Testis (tissue), 3 donors: Measurements from ENCODE around the gene FAM107B. TPM values are rescaled to one million over a fixed set of nuclear protein-coding genes. Genes with fewer than 3 reads are reported as not detected.
A peak's percentile ranks its signal among the peaks of the same experiment; 100 is the strongest.

Source experiments
- DNase-seq: peaks from one replicate; pipeline ENCODE4 v3.0.0-alpha.2; 2019
- H3K27ac ChIP-seq, 2 donors: fragments of 200-600 bp; sonication (generic); one replicate each; pipeline ENCODE4 v1.5.1; 2019
- H3K27me3 ChIP-seq: fragments of 200-600 bp; sonication (generic); one replicate; pipeline ENCODE4 v1.5.1; 2019
- H3K36me3 ChIP-seq: fragments of 200-600 bp; sonication (generic); one replicate; pipeline ENCODE4 v1.5.1; 2017; ENCODE audit warnings: low read depth; ENCODE audit errors: missing control alignments
- H3K4me1 ChIP-seq: fragments of 200-600 bp; sonication (generic); one replicate; pipeline ENCODE4 v1.5.1; 2019
- H3K4me3 ChIP-seq, 2 donors: fragments of 200-600 bp; sonication (generic); one replicate each; pipeline ENCODE4 v1.5.1; 2017 to 2019
- H3K9me3 ChIP-seq: fragments of 200-600 bp; sonication (generic); one replicate; pipeline ENCODE4 v1.5.1; 2017
- POLR2A ChIP-seq: fragments of 450-650 bp; IDR thresholded peaks from one replicate; pipeline ENCODE4 v1.6.1; 2017; ENCODE audit warnings: antibody characterized with exemption, mild to moderate bottlenecking, moderate library complexity
- WGBS, 2 donors: methylation state at CpG; one replicate each; pipeline ENCODE4 v1.1.5; 2018; 5-methylcytosine and 5-hydroxymethylcytosine counted together
- intact Hi-C: fragments of 100-400 bp; cut with DNase I; formaldehyde crosslinking; loops from one replicate; pipeline ENCODE4 v1.15.1; 2023; ENCODE audit warnings: low total_unique reads
- polyA plus RNA-seq: library from polyadenylated mRNA; stranded (reverse); fragments of 350-450 nt; fragmentation: Illumina TruSeq; extraction: RNeasy Lipid Tissue Mini Kit (QIAGEN cat#74804); gene quantifications from one replicate; pipeline ENCODE4 v1.2.3, GENCODE V29; 2014; ENCODE audit warnings: low read depth, low replicate concordance; ENCODE audit not compliant: insufficient read depth
- total RNA-seq, 2 donors: library from RNA; depleted of rRNA; stranded (reverse); fragments of >200 nt; gene quantifications; one replicate each; pipeline ENCODE4 v1.2.3, GENCODE V29; 2016
- TF ChIP-seq, protein P1 (sequence below), 3 experiments: fragments of 450-650 bp in 2 of 3; fragments of 200-600 bp in 1 of 3; sonication (generic) in 1 of 3; IDR thresholded peaks; one replicate each; pipeline ENCODE4 v1.5.1; 2016 to 2019; ENCODE audit warnings: antibody characterized with exemption in 3 of 3, mild to moderate bottlenecking in 2 of 3, moderate library complexity in 1 of 3

The FAM107B gene
- total and polyA plus RNA-seq, 3 donors from 2014 or later = 71.7 to 89.5 (median 82.8) TPM

DNA sequence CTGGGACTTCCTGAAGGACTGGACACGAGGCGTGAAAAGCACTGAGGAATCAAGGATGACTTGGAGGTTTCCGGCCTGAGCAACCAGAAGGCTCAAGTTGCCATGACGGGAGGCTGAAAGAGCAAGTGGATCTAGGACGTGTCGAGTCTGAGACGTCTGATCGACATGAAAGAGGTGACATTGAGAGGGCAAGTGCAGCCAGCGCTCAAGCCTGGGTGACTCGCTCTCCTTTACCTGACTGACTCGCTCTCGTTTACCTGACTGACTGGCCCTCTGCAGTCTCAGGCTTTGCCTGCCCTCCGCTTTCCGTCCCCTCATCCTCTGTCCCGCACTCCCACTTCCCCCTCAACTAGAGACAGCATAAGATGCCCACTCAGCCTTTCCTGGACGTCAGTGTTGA, 241.4 kb downstream of the FAM107B start:
- 91 to 95% methylated on average over 16 of the region's 16 CpGs for WGBS, 2 donors
- no peak for TF ChIP-seq POLR2A
- TF ChIP-seq, protein P1, sequence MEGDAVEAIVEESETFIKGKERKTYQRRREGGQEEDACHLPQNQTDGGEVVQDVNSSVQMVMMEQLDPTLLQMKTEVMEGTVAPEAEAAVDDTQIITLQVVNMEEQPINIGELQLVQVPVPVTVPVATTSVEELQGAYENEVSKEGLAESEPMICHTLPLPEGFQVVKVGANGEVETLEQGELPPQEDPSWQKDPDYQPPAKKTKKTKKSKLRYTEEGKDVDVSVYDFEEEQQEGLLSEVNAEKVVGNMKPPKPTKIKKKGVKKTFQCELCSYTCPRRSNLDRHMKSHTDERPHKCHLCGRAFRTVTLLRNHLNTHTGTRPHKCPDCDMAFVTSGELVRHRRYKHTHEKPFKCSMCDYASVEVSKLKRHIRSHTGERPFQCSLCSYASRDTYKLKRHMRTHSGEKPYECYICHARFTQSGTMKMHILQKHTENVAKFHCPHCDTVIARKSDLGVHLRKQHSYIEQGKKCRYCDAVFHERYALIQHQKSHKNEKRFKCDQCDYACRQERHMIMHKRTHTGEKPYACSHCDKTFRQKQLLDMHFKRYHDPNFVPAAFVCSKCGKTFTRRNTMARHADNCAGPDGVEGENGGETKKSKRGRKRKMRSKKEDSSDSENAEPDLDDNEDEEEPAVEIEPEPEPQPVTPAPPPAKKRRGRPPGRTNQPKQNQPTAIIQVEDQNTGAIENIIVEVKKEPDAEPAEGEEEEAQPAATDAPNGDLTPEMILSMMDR (IDR thresholded peaks at IDR 0.05) = no peak

DNA sequence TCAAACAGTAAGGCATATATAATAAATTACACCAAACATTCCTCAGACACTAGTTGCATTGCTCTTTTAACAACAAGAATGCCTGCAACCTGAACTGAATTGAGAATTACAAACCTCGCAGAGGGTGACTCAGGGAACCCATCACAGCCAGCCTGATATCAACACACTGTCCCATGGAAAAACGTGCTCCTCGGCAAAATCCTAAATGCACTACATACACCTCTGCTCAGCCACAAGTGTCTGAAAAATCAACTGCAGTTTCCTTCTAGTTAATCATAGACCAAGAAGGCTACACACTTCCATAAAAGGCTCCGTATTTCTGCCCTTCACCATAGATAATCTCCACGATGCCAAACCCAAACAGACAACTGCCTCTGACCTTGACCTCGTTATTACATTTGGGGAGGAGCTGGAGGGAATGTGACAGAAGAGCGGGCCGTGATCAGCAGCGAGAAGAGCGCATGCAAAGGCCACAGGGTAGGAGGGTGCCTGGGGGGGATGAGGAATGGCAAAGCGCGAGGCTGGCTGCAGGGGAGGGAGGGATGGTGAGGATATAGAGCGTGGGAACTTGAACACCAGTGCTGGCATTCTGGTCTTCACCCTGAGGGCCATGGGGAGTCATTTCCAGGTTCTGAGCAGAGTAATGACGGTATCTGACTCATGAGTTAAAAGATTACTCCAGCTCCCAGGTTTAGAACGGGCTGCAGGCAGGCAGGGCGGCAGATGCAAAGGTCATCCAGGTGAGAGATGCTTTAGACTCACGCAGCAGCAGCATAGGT, 242.0 kb downstream of the FAM107B start:
- intact Hi-C loops = no loop called here
- peaks cover 9% of the 10 kb centered on the region for H3K4me1 ChIP-seq
- 63 to 66% methylated on average over 17 of the region's 17 CpGs for WGBS, 2 donors

More for the DNA sequence above, 241.4 kb downstream of the FAM107B start:
- Histone ChIP-seq H3K36me3 (no peaks in the 10 kb centered on the region), H3K9me3 (no peaks in the 10 kb centered on the region), H3K27me3 (no peaks in the 10 kb centered on the region), H3K4me1 (peaks cover 9% of the 10 kb centered on the region), H3K4me3 (no peak overlapping the region), H3K27ac (peak overlapping the region in 1 of 2 donors; percentile 24)
- intact Hi-C loops = no loop called here
- DNase-seq = no peak

GRCh38 chr10:14531974-14532373, 242.7 kb downstream of the FAM107B start:
- no peaks in the 10 kb centered on the region for H3K27me3 ChIP-seq
- no peak overlapping the region for H3K4me3 ChIP-seq
- H3K36me3 ChIP-seq = no peaks in the 10 kb centered on the region
- H3K4me1 ChIP-seq = peaks cover 9% of the 10 kb centered on the region
- no peak for TF ChIP-seq POLR2A
- TF ChIP-seq, protein P1 (IDR thresholded peaks at IDR 0.05) = no peak
- intact Hi-C loops = no loop called here
- DNase-seq = no peak
- no peak overlapping the region for H3K27ac ChIP-seq
- 84 to 87% methylated on average over 5 of the region's 5 CpGs for WGBS, 2 donors
- H3K9me3 ChIP-seq = no peaks in the 10 kb centered on the region

More for the DNA sequence above, 242.0 kb downstream of the FAM107B start:
- peak overlapping the region in 1 of 2 donors; percentile 24 for H3K27ac ChIP-seq
- DNase-seq = peak; percentile 62
- TF ChIP-seq, protein P1 (IDR thresholded peaks at IDR 0.05) = no peak
- no peak for TF ChIP-seq POLR2A
- no peaks in the 10 kb centered on the region for H3K9me3 ChIP-seq
- H3K27me3 ChIP-seq = no peaks in the 10 kb centered on the region
- no peaks in the 10 kb centered on the region for H3K36me3 ChIP-seq
- H3K4me3 ChIP-seq = no peak overlapping the region

DNA sequence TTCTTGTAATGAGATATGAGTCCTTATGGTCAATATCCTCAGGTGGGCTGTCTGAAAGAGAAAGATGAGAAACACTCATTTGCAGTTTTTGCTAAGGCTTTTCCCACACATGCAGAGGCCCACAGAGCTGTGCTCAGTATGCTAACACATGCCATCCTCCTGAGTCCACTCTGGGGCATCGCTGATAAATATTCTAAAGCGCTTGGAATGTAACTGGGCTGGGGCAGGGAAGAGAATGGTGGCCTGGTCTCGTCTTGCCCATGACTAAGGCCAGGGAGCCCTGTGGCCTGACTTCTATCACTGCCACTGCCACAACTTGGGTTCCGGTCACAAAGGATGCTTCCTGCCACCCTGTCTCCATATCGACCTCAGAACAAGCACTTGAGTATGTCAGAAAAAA, 244.2 kb downstream of the FAM107B start:
- no peak overlapping the region for H3K4me3 ChIP-seq
- intact Hi-C loops = no loop called here
- no peak overlapping the region for H3K27ac ChIP-seq
- H3K36me3 ChIP-seq = no peaks in the 10 kb centered on the region
- no peaks in the 10 kb centered on the region for H3K9me3 ChIP-seq
- H3K4me1 ChIP-seq = peaks cover 9% of the 10 kb centered on the region
- no peak for DNase-seq
- no peaks in the 10 kb centered on the region for H3K27me3 ChIP-seq
- 84 to 87% methylated on average over 5 of the region's 5 CpGs for WGBS, 2 donors
- TF ChIP-seq POLR2A = no peak
- TF ChIP-seq, protein P1 (IDR thresholded peaks at IDR 0.05) = no peak

- intact Hi-C loops = no loop called here
- no peak overlapping the region for H3K27ac ChIP-seq
- TF ChIP-seq POLR2A = no peak
- TF ChIP-seq, protein P1 (IDR thresholded peaks at IDR 0.05) = no peak
- H3K9me3 ChIP-seq = no peaks in the 10 kb centered on the region
- H3K36me3 ChIP-seq = no peaks in the 10 kb centered on the region
- WGBS, 2 donors = 81 to 94% methylated on average over 3 of the region's 3 CpGs
- no peak overlapping the region for H3K4me3 ChIP-seq
- H3K4me1 ChIP-seq = peaks cover 9% of the 10 kb centered on the region
- no peak for DNase-seq
- H3K27me3 ChIP-seq = no peaks in the 10 kb centered on the region
Observed at GRCh38 chr10:14529351-14529750, 245.3 kb downstream of the FAM107B start.
